ENCODE data around the gene GUCY1A1.
"Not testable (repeated sequence)": the region's sequence is repeated elsewhere in the genome, so short reads cannot be mapped to it uniquely, and the experiment has no call there.

The GUCY1A1 gene

GRCh38 chr4:155666344-155667221, at the start of gene GUCY1A1:
GUCY1A1 (plus strand) TSS chr4:155666848; CDS start chr4:155696868, 30,020 bp downstream.
- DNase-seq, result no peak

- no peak for DNase-seq
These were observed 49.4 kb upstream of the GUCY1A1 start for GRCh38 chr4:155617296-155617695.

- DNase-seq, result no peak
These were observed 48.3 kb upstream of the GUCY1A1 start for GRCh38 chr4:155618183-155618838.

- no peak for DNase-seq
These were observed 46.0 kb upstream of the GUCY1A1 start for GRCh38 chr4:155620637-155621036.

GRCh38 chr4:155624478-155624877, 42.2 kb upstream of the GUCY1A1 start:
- no peak for DNase-seq

- no peak for DNase-seq
These were observed 40.1 kb upstream of the GUCY1A1 start for GRCh38 chr4:155626561-155626960.

- no peak for DNase-seq
These were observed 37.3 kb upstream of the GUCY1A1 start for GRCh38 chr4:155629183-155629825.

- no peak for DNase-seq
These were observed 36.7 kb upstream of the GUCY1A1 start for GRCh38 chr4:155629956-155630355.

GRCh38 chr4:155632310-155632840, 34.3 kb upstream of the GUCY1A1 start:
- no peak for DNase-seq

- DNase-seq, result no peak
These were observed 28.3 kb upstream of the GUCY1A1 start for GRCh38 chr4:155638195-155638965.

- no peak for DNase-seq
These were observed 26.7 kb upstream of the GUCY1A1 start for GRCh38 chr4:155639704-155640523.

- DNase-seq, result no peak
These were observed 25.9 kb upstream of the GUCY1A1 start for GRCh38 chr4:155640751-155641150.

- no peak for DNase-seq
These were observed 23.6 kb upstream of the GUCY1A1 start for GRCh38 chr4:155643087-155643486.

GRCh38 chr4:155646001-155646400, 20.6 kb upstream of the GUCY1A1 start:
- no peak for DNase-seq

GRCh38 chr4:155650785-155651184, 15.9 kb upstream of the GUCY1A1 start:
- not testable (repeated sequence) for DNase-seq

- no peak for DNase-seq
These were observed 13.6 kb upstream of the GUCY1A1 start for GRCh38 chr4:155653052-155653451.

GRCh38 chr4:155656025-155656424, 10.6 kb upstream of the GUCY1A1 start:
- DNase-seq, result no peak

- DNase-seq, result no peak
These were observed 9.5 kb upstream of the GUCY1A1 start for GRCh38 chr4:155657169-155657568.

- DNase-seq, result no peak
These were observed 8.5 kb upstream of the GUCY1A1 start for GRCh38 chr4:155657985-155658680.

GRCh38 chr4:155658681-155659064, 8.0 kb upstream of the GUCY1A1 start:
- DNase-seq, result no peak

GRCh38 chr4:155659176-155659575, 7.5 kb upstream of the GUCY1A1 start:
- DNase-seq, result no peak

Measured in NCI-H1092 (cell line).